Measurements from ENCODE around the gene PDCD7.
A peak's percentile ranks its signal among the peaks of the same experiment; 100 is the strongest.
"Not testable (repeated sequence)": the region's sequence is repeated elsewhere in the genome, so short reads cannot be mapped to it uniquely, and the experiment has no call there.

The PDCD7 gene, protein sequence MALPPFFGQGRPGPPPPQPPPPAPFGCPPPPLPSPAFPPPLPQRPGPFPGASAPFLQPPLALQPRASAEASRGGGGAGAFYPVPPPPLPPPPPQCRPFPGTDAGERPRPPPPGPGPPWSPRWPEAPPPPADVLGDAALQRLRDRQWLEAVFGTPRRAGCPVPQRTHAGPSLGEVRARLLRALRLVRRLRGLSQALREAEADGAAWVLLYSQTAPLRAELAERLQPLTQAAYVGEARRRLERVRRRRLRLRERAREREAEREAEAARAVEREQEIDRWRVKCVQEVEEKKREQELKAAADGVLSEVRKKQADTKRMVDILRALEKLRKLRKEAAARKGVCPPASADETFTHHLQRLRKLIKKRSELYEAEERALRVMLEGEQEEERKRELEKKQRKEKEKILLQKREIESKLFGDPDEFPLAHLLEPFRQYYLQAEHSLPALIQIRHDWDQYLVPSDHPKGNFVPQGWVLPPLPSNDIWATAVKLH

GRCh38 chr15:65133548-65134200, at the start of gene PDCD7:
Gene PDCD7 (minus strand): TSS chr15:65133808. CDS start chr15:65133781, 27 bp downstream.
- peak; percentile 89 to 90 for DNase-seq

DNA sequence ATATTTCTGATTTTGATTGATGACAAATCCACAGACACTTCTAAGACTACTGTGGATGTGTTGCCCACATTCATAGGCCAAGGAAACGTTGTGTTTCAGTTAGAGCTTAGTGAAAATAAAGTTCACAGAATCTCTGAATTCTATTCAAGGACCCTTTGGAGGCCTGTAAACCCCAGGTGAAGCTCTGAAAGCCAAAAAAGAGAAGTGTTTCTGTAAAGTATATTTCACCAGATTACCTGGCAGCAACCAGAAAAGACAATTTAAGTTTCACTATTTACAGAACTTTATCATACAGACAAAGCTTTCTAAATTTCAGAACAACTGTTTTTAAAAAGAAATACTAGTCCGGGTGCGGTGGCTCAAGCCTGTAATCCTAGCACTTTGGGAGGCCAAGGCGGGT, 48.9 kb upstream of the PDCD7 start:
- DNase-seq, result no peak

GRCh38 chr15:65181582-65182353, 48.2 kb upstream of the PDCD7 start:
- DNase-seq, result not testable (repeated sequence)

DNA sequence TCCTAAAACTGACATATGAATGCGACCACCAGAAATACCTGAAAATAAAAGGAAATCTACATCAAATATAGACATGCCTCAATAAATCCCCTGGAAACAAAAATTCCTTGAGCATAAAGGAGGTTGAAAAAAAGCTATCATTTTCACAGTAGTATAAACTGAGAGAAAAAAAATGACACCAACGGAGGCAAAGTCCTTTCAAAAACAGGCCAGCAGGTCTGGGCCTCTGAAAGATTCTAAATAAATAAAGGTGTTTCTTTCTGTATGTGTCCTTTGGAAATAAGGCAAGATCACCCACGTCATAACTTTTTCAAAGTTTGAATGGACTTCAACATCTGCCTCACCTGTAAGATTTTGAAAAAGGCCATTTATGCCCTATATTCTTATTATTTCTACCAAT, 46.6 kb upstream of the PDCD7 start:
- no peak for DNase-seq

DNA sequence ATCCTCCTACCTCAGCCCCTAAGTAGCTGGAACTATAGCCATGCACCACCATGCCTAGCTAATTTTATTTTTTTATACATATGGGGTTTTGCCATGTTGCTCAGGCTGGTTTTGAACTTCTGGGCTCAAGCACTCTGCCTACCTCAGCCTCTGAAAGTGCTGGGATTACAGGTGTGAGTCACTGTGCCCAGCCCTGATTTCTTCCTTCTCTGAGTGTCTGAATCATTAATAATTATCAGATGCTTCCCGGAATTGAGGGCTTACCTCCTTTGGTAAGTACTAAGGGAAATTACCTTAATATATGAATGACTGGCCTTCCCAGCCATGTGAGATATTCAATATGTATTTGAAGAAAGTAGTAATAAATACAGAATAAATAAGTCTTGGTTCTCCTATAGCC, 44.3 kb upstream of the PDCD7 start:
- DNase-seq, result no peak

DNA sequence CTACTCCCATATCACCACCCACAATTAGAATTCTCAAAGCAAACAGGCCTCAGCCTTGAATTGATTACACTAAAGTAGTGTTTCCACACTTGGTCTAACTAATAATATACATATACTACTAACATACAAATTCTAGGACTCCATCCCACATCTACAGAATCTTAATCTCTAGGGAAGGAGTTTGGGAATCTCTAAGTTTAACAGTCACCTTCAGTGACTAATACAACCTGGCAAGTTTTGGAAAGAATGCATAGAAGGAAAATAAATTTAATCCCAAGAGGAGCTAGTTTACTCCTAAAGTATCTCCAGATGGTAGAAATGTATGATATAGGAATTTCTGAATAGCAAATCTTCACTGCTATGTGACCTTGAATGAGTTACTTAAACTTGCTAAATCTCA, 42.4 kb upstream of the PDCD7 start:
- DNase-seq, result no peak

- DNase-seq, result no peak
These were observed 41.9 kb upstream of the PDCD7 start for GRCh38 chr15:65175511-65175910.

DNA sequence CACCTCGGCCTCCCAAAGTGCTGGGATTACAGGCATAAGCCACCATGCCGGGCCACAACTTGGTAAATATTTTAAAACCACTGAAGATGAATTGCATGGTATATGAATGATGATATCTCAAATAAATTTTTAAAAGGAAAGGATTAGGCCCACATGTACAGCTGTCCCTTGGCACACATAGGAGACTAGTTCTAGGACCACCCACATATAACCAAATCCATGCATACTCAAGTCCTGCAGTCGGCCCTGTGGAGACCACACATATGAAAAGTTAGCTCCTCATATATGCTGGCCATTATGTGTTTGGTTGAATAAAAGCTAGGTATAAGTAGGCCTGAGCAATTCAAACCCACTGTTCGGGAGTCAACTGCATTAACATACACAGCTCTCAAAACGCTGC, 40.9 kb upstream of the PDCD7 start:
- no peak for DNase-seq

GRCh38 chr15:65172531-65172930, 38.9 kb upstream of the PDCD7 start:
- no peak for DNase-seq

DNA sequence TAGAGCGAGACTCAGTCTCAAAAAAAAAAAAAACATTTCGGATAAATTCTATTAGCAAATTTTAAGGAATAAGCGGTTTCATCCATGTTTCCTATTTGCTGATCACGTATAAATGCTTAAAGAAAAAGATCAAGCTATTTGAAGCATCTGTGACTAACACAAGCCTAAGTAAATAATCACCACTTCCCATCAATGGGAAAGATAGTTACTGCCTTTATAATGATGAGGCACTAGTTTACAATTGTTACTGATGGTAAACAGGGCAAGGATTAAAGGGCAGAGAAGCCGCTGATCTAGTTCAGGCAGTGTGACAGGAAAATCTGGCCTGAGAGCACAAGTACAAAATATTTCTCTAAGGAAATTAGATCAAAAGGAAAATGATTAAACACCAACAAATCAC, 37.8 kb upstream of the PDCD7 start:
- DNase-seq, result no peak

- no peak for DNase-seq
These were observed 32.3 kb upstream of the PDCD7 start for GRCh38 chr15:65165875-65166274.

DNA sequence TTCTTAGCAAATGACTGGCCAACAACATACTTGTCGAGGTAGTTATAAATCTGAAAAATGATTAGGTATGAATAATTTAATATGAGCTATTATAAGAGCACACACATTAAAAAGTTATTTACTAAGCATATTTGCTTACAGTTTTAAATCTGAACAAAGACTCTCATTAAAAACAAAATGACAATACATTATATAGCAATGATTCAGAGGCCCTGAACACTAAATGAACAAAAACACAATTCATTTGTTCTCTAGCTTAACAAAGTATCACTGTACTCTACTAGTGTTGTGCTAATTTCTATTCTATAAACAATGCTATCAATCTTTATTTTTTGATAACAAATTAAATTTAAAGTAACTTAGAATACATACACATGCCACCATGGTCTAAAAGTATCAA, 30.5 kb upstream of the PDCD7 start:
- DNase-seq, result no peak

- DNase-seq, result no peak
These were observed 29.4 kb upstream of the PDCD7 start for GRCh38 chr15:65163041-65163440.

- DNase-seq, result no peak
These were observed 23.1 kb upstream of the PDCD7 start for GRCh38 chr15:65156692-65157091.

DNA sequence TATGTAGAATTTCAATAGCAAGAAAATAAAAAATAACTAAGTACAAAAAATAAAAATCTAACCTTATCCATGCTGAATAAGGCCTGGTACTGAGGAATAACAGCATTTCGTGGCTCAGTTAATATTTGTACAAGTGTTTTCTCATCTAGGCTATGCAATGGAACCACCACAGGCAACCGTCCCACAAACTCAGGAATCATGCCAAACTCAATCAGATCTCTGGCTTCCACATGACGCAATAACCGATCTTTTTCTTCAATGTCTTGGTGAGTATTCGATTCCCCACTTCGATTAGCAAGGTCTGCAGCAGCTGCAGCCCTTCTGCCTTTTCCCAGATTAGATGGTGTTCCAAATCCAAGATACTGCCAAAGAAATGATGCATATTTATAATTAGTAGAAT, 21.1 kb upstream of the PDCD7 start:
- DNase-seq, result no peak

- DNase-seq, result no peak
These were observed 14.3 kb upstream of the PDCD7 start for GRCh38 chr15:65147902-65148301.

DNA sequence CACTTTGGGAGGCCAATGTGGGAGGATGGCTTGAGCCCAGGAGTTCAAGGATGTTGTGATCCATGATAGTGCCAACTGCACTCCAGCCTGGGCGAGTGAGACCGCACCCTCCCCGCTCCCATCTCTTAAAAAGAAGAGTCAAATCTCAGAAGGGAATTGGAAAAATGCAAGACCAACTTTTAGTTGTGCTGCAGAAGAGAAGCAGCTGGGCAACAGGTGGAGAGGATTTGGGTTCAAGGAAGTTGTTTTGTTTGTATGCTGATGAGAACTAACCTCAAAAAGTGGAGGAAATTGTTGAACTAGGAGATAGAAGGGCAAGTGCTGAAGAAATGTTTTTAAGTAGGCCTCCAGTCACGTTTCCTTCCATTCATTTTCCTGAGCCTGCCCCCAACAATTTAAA, 12.8 kb upstream of the PDCD7 start:
- no peak for DNase-seq

- DNase-seq, result not testable (repeated sequence)
These were observed 5.0 kb upstream of the PDCD7 start for GRCh38 chr15:65138631-65139030.

- DNase-seq, result not testable (repeated sequence)
These were observed 4.3 kb upstream of the PDCD7 start for GRCh38 chr15:65137893-65138292.

DNA sequence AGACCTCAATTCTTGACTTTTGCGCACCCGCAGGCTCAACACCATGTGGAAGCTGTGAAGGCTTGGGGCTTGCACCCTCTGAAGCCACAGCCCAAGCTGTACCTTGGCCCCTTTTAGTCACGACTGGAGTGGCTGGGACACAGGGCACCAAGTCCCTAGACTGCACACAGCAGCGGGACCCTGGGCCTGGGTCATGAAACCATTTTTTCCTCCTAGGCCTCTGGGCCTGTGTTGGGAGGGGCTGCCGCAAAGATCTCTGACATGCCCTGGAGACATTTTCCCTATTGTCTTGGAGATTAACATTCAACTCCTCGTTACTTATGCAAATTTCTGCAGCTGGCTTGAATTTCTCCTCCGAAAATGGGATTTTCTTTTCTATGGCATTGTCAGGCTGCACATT, 3.5 kb upstream of the PDCD7 start:
- not testable (repeated sequence) for DNase-seq

DNA sequence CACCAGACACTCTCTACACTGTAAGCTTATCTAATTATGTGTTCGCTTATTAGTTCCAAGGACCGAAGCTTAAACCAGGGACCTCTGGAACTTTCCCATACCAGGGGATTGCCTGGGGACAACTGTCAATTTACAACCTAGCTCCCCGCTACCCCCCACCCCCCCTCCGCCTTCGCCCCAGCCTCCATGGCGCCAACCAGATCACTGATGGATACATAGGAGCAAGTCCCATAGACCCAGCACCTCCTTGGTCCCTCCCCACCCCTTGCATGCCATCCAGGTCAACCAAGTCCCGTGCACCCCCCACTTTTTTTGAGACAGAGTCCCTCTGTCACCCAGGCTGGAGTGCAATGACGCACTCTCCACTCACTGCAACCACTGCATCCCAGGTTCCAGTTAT, 930 bp upstream of the PDCD7 start:
- no peak for DNase-seq

- DNase-seq, result peak in 1 of 2 donors; percentile 12
These were observed 595 bp downstream of the PDCD7 start for GRCh38 chr15:65132878-65133547.

DNA sequence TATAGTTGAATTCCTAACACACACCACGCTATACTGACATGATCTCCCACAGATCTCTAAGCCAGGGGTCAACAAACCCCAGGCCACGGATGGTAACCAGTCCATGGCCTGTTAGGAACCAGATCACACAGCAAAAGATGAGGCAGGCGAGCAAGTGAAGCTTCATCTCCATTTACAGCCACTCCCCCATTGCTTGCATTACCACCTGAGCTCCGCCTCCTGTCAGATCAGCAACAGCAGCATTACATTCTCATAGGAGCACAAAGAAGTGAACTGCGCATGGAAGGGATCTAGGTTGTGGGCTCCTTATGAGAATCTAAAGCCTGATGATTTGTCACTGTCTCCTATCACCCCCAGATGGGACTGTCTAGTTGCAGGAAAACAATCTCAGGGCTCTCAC, 2.7 kb downstream of the PDCD7 start:
- no peak for DNase-seq

Measured in CD4-positive, alpha-beta T cell treated with Interleukin-4 for 1 hour (primary cell).